Omental fat pad (tissue), 4 donors: ENCODE results near the gene MYOM1. TPM values are rescaled to one million over a fixed set of nuclear protein-coding genes. Genes with fewer than 3 reads are reported as not detected.

Source experiments
- ATAC-seq: fragments of 150-250 bp; one replicate; pipeline ENCODE4 v1.9.1; 2016; ENCODE audit warnings: mild to moderate bottlenecking, moderate library complexity; ENCODE audit not compliant: low FRiP score
- DNase-seq: peaks from one replicate; pipeline ENCODE4 v3.0.0-alpha.2; 2019; ENCODE audit warnings: low spot score
- total RNA-seq, 4 donors: library from RNA; depleted of rRNA; stranded (reverse); fragments of >200 nt; gene quantifications; one replicate each; pipeline ENCODE4 v1.1.0, GENCODE V29; 2016
- TF ChIP-seq, protein P1 (sequence below), 3 donors: fragments of 450-650 bp; IDR thresholded peaks; one replicate each; pipeline ENCODE4 v1.5.1; 2016 to 2017; ENCODE audit warnings: antibody characterized with exemption in 3 of 3, mild to moderate bottlenecking in 3 of 3, moderate library complexity in 2 of 3

The MYOM1 gene
- 1 to 10 TPM; 2.6 to 8.5 (median 2.9) TPM for total RNA-seq

DNA sequence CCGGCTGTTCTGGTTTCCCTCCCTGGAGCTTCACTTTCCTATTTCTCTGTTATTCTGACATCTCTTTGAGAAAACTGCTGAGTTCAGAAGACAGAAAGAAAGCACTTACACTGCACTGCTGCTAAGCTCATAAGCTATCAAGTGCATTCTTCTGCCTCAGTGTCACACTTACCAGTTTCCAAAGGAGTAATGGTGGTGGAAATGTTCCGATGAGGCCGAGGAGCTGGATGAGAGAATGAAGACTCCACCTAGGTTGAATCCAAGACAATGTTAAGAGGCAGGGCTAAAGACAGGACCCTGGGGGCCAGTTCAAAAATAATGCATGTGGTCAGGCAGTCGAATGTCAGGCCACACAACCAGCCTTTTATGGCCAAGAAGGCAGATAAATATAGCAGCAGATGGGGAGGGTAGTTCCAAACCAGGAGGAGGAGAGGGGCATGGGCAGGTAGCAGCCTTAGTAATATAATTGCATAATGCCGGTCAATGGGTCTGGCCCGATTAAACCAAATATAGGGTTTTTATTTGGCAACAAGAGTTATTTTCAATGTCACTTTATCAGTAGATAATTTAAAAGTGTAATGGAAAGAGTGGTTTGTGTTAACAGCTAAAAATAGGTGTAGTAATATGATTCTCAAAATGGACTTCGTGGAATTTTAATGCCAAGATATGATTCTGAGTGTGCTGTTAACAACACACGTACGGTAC is at the start of gene MYOM1:
Gene MYOM1, minus strand, starts transcription at position 338 of the 705 bp plus-strand sequence. CDS start 4,745 bp downstream, outside the sequence.
- TF ChIP-seq, protein P1, sequence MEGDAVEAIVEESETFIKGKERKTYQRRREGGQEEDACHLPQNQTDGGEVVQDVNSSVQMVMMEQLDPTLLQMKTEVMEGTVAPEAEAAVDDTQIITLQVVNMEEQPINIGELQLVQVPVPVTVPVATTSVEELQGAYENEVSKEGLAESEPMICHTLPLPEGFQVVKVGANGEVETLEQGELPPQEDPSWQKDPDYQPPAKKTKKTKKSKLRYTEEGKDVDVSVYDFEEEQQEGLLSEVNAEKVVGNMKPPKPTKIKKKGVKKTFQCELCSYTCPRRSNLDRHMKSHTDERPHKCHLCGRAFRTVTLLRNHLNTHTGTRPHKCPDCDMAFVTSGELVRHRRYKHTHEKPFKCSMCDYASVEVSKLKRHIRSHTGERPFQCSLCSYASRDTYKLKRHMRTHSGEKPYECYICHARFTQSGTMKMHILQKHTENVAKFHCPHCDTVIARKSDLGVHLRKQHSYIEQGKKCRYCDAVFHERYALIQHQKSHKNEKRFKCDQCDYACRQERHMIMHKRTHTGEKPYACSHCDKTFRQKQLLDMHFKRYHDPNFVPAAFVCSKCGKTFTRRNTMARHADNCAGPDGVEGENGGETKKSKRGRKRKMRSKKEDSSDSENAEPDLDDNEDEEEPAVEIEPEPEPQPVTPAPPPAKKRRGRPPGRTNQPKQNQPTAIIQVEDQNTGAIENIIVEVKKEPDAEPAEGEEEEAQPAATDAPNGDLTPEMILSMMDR (IDR thresholded peaks at IDR 0.05) = no peak
- DNase-seq (no peak), ATAC-seq (no peak)

DNA sequence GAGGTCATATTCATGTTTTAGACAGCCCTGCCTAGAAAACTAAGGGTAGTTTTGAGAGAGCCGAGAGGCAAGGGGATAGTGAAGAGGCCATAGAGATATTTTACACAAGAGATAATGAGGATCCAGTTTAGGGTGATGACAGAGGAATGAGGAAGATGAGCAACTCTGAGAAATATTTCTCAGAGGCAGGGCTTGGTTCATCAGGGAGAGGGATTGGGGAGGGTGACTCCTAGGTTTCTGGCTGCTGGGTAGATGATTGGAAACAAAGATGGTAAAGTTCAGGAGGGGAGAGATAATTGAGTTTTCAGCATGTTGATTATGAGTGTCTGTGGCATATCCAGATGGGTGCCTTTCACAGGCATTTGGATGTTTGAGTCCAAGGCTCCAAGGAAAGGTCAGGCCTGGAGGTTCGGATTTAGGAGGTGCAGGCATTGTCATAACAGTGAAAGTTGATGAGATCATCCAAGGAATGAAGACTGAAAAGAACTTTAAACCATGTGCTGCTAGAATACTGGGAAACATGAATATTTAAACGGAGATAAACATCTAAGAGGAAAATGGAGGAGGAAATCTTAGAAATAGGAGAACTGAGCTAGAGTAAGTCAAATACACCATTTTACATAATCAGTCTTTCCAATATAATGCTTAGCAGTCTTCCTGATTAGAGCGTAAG is 49.6 kb upstream of the MYOM1 start:
- DNase-seq (no peak), ATAC-seq (peak; percentile 56)
- TF ChIP-seq, protein P1 (IDR thresholded peaks at IDR 0.05) = no peak

DNA sequence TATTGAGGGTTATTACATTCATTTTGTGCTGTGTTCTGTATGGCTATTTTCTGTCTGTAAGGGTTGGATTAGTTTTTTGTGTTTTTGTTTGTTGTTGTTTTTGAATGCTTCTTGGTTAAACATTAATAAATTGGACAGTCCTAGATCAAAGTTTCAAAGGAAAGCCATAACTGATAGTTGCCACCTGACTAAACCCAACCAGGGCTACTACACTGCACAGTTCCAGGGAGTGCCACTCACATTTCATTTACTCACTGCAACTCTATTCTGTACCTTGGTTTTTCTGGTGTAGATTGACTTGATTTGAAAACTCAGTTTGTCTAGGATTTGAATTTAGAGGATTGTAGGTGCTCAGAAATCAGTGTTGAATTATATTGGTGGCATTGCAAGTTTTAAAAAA is 48.5 kb upstream of the MYOM1 start:
- no peak for DNase-seq
- ATAC-seq = no peak
- TF ChIP-seq, protein P1 (IDR thresholded peaks at IDR 0.05) = no peak

DNA sequence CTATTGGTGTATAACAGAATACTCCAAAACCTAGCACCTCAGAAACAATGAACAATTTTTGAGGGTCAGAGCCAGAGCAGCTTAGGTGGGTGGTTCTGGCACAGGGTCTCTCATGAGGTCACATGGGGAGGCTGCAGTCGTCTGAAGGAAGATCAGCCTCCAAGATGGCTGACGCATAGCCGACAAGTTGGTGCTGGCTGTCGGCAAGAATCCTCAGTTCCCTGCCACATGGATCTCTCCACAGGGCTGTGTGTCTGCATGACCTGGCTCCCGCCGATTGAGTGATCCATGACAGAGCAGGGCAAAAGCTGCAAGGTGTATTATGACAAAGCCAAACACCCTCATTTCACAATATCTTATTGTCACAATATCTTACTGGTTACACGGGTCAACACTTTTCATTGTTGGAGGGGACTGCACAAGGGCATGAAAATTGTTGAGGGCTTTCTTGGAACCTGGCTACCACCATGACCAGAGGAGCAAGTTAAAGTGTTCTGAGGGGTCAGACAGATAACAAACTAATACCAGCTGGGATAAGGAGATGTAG is 46.4 kb upstream of the MYOM1 start:
- ATAC-seq (no peak), DNase-seq (no peak)
- TF ChIP-seq, protein P1 (IDR thresholded peaks at IDR 0.05) = no peak

DNA sequence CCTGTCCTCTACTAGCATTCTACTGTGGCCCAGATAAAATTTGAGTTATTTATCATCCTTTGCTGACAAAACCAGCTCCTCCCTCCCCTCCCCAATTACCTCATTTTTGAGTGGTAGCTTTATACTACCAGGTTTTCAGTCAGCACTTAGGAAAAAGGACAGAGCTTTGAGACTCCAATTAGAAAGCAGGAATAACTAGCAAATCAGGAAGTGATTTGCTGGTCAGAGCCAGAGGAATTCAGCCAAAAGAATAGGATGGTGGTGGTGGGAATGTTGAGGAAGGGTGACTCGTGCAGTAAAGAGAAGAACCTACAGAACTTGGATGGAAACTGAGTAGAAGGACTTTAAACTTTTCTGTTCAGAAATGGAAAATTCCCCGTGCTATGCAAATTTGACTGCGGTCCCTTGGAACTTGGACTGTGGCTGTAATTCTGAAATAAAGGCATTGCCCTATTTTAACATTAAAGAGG is 45.8 kb upstream of the MYOM1 start:
- TF ChIP-seq, protein P1 (IDR thresholded peaks at IDR 0.05) = no peak
- DNase-seq = no peak
- no peak for ATAC-seq

DNA sequence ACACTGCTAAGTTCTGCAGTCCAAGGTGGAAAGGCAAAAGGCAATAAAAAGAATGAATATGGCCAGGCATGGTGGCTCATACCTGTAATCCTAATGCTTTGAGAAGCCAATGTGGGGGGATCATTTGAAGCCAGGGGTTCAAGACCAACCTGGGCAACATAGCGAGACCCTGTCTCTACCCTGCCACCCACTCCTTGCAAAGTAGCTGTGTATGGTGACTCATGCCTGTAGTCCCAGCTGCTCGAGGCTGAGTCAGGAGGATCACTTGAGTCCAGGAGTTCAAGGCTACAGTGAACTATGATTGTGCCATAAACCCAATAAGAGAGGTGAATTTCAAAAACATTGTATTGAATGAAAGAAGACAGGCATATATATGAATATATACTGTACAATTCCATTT is 44.6 kb upstream of the MYOM1 start:
- DNase-seq (no peak), ATAC-seq (no peak)
- TF ChIP-seq, protein P1 (IDR thresholded peaks at IDR 0.05) = no peak
